Stimulated activated CD8-positive, alpha-beta memory T cell treated with anti-CD3 and anti-CD28 coated beads, Interleukin-4, amount 100 ng/mL, for 4 hours (primary cell): ENCODE measurements around the gene RUNX1.

ENCODE experiments used
- DNase-seq, 2 donors: peaks; one replicate each; pipeline ENCODE4 v3.0.0-alpha.2; 2020; ENCODE audit warnings: low read depth in 2 of 2, low spot score in 1 of 2

The RUNX1 gene

DNA sequence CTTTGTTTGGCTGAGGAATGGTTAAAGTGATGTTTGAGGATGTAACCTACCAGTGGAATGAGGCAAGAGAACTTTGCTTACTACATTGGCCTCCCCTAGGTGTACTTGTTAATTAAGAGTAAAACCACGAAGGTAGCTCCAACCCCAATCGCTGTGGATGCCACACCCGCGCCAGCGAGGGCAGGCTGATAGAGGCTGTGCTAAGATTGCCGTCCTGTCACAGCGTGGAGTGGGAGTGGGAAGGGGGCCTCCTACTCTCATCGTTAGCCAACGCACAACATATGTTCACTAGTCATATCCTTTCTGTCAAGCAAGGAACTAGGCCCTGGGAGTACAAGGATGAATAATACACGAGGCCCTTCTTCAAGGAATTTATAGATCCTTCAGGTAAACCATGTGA lies 99.6 kb downstream of the RUNX1 start:
- DNase-seq = no peak

DNA sequence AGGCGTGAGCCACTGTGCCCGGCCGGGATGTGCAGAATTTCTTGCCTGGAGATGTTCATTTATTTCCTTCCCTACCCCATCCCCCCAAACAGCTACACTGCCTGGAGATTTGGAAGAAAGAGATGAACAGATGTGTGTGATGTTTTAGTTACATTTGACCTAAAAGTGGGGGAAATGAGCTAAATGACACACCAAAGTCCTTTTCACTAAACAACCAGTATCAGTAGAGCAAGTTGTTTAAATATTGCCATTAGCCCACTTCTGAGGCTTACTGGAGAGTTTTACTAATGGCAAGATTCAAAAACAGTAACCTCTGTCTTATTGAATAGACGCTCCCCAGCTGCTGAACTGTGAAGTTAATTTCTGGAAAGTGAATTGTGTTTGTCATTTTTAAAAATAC lies 100.1 kb downstream of the RUNX1 start:
- no peak for DNase-seq

DNA sequence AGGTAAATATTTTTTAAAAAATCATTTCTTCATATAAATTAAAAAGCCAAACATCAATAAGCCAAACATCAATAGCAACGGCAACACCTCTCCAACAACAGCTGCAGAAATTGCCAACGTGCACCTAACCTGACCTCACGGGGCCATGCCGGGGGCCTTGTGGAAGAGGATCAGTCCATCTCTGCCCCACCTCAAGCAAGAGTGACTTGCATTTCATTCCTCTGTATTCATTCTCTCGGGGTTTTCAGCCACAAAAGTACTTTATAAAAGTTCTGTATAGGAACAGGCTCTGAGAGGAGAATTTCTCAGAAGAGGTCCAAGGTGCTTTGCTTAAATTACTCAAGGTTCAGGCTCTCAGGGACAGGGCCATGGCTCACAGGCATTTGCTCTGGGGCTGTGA lies 100.9 kb downstream of the RUNX1 start:
- no peak for DNase-seq

DNA sequence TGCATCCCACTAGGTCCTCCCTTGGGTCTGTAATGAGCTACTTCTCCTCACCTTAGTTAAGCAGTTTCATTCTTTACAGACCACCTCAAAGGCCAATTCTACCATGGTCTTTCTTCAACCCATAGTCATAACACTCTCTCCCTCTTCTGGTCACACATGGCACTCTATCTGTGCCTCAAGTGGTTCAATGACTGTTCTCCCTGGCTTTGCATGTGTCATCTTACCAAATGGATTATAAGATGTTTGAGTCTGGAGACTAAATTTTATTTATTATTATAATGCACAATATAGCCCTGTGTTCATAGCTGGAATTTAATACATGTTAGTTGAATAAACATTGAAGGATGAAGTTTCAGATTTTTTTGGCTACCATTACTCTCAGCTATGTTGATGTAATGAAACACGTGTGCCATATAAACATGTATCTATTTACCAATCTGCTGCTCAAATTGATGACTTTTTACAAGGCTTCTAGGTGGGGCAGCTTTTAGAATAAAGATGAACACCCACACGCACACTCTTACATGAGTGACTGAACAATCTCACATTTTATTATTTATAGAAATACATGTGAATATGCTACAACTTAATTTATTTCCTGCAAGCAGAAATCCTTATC lies 102.1 kb downstream of the RUNX1 start:
- DNase-seq = no peak

DNA sequence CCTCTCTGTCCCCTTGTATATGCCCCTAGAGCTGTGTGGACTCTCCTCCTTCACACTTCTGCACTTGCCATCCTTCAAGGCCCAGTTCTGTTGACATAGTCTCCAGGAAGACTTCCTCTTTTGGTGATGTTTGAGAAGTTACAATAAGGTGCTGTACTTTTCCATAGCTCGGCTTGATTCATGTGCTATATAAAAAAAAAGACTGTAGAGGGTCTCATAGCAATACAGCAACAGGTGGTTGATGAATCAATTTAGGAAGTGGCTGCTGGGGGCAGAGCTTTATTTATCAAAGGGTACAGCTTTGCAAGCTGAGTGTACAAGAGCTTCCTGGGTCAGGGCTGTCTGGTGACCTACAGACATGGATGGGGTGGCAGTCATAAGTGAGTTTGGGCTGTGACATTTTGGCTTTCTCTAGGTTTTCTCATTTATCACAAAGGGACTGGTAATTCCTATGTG lies 102.7 kb downstream of the RUNX1 start:
- no peak for DNase-seq

DNA sequence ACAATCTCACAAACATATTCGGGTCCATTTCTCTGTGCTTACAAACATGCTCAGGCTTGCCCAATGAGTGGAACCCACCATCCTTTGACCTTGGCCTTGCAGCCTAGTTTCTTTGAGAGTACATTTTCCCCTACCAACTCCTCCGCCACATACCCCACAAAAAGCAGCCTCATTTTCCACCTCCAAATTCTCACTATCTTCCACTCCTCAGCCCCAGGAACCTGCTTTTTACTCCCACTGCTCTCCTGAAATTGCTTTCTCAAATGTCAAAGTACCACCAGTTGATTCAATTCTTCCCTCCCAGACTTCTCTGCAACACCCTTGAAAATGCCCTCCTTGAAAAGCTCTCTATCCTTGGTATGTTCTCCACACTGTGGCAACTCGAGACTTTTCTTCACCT lies 103.8 kb downstream of the RUNX1 start:
- DNase-seq = no peak

DNA sequence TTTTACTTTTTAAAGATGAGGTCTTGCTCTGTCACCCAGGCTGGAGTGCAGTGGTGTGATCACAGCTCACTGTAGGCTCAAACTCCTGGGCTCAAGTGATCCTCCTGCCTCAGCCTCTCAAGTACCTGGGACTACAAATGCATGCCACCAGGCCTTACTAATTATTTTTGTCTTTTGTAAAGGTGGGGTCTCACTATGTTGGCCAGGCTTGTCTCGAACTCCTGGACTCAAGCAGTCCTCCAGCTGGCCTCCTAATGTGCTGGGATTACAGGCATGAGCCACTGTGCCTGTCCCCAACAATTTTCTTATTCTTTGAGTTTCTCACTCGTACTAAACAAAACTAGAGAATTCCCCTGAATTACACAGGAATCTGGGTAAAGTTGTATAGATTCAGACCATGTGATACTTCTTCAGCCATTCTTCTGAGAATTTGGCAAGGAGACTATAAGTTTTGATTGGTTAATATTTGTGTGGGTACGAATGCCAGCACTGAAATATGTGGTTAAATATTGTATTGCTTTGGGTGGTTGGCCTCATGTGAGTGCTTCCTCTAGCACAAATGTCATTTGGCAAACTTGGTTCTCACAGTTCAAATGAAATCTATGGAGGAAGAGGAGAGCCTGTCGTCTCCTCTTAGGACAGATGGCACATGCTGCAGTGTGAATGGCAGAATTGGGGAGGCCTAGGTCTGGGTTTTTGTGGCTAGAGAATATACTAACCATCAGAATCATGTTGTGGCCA lies 104.9 kb downstream of the RUNX1 start:
- DNase-seq = no peak

DNA sequence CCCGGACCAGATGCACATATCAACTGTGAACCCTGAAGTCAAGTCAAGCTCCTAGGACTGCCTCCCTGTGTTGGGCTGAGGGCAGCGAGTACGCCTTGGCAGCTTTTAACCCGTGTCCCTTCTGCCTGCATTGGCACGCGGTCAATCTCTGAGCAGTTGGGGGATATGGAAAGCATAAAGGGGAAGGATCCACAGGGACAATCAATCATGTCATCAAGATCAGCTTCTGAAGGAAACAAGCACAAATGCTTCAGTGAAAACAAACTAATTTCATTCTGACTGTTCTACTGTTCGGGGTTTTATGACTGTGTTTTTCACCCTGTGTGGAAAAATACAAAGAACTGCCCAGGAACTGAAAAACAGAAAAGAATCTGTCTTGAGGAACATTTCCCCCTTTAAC lies 106.2 kb downstream of the RUNX1 start:
- DNase-seq = no peak

DNA sequence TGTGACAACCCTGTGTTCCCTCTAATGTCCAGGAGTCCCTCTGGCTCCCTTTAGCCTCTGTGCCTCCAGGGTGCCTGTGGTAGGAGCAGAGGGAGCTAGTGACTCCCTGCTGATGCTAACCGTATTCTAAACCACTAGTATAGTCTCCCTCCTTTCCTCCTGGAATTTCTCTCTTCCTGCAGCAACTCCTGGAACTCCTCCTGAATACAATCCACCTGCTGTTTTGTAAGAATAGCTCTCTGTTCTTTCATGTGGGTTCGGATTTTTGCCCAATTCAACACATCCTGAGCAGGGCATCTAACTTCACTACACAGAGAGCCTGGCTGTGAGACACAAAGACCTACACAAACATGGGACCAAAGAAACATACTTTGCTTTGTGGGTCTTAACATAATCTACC lies 107.9 kb downstream of the RUNX1 start:
- DNase-seq = no peak

DNA sequence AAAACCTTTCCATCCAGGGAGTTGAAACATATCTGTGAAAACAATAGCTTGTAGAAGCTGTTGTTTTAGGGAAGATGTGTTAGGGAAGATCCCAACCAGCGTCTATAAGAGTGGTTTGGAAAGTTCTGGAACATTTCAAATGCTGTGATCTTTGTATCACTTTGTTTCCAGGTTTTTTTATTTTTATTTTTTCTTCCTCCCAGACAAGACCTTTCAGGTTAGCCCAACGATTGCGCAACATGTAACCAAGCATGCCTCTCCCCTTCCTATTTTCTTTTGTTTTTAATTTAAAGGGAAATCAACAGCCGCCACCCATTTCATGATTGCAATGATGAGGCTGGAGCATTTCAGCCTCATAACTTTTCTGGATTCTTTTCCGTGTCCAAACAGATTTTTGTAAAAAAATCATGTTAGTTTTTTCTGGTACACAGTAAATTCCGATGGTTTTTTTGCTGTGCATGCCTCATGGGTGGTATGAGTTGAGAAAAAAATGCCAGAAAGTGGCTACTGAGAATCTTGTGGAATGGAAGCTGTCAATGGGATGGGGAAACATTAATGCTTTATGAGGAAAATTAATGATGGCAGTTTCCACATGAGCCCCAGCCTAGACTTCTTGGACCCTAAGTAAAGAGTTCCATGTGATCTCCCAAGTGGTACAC lies 109.3 kb downstream of the RUNX1 start:
- DNase-seq = no peak

DNA sequence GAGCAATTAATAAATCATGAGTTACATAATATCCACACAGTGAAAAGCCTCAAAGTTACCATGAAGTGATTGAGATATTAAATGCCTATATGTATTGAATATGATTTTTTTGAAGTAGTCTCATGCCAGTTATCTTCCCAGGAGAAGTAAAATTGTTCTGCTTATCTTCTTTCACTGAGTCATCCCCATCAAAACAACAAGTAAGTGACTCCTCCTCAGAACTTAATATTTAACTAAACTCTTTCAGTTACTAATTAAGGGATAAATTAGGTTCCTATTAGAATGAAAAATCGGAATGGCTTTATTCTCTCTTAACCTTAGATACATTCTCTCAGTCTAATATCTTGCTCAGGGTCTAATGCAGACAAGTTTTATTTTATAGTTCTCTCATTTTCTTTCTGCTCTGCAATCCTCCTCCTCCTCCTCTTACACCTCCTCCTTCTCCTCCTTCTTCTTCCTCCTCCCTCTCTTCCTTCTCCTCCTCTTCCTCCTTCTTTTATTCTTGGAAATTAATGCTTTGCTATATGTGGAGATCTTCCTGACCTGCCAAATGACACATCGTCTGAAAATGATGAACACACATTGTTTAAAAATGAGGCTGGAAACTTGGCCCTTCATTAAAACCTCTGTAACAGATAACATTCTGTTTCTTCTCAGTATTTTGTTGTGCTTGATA lies 110.9 kb downstream of the RUNX1 start:
- no peak for DNase-seq

DNA sequence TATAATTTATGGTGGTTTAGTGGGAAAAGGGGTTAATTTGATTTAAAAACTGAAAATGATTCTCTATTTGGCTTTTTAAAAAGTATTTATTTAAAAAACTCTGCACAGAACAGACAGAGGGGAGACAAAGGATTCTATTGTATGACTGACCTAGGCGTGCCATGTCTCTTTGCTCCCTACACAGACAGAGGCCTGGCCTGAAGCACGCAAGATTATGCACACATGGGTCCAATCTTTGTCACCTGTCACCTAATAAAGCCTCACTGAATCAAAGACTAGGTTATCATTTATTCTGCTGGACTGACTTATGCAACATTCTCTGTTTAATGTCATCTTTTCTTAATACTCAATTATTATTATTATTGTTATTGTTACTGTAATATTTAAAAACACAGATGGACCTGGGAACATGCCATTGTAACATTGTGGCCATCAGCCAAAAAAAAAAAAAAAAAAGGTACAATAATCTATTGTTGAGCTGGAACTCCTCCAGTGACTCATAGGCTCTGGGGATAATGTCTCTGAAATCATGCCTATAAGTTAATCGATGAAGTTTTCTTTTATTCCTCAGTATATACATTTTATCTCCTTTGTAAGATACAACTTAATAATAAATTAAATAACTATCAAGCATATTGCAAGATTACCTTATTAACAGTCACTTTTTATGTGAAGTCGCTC lies 112.1 kb downstream of the RUNX1 start:
- no peak for DNase-seq

DNA sequence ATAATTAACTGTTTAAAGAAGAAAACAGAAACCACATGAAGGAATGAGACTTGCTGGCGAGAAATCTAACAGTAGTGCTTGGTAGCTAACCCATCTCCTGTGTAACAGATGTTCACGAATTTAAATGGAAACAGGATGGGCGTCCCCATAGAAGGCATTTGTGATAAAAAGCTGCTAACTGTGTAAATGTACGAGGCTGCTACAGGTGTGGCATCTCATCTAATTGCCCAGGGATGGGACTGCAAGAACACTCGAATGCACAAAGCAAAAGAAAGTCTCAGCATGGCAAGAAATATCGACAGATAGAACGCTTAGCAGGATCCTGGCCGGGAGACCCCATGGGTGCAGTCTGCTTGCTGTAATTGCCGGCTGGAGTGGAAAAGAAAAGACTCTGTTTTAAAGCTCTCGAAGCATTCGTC lies 112.7 kb downstream of the RUNX1 start:
- no peak for DNase-seq

DNA sequence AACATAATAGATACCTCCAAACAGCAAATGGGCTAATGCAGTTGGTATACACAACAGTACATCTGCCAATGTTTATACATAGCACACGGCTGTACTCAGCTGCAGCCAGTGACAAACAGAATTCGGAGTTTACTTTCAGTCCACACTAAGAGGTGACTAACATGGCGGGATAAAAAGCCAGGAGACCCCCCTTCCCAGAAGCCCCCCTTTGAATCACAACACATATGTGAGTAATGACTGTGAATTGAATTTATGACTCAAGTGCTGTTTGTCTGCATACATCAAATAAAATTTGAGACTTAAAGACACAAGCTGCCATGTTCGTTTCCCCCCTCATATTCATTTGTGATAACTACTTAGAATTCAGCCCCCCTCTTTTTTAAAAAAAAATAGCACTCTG lies 113.2 kb downstream of the RUNX1 start:
- DNase-seq = no peak

DNA sequence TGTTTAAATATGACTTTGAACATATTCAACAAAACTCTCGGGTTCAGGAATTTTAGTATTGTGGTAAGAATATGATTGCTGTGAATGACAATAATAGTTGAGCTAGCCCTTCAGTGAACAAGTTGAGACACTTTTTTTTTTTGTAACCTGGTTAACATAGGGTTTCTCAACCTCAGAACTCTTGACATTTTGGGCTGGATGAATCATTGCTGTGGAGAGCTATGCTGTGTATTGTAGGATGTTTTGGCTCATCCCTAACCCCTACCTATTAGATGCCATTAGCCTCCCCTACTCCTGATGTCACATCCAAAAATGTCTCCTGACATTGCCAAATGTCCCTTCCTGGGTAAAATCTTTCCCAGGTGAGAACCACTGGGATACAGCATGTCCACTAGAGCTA lies 113.7 kb downstream of the RUNX1 start:
- no peak for DNase-seq

DNA sequence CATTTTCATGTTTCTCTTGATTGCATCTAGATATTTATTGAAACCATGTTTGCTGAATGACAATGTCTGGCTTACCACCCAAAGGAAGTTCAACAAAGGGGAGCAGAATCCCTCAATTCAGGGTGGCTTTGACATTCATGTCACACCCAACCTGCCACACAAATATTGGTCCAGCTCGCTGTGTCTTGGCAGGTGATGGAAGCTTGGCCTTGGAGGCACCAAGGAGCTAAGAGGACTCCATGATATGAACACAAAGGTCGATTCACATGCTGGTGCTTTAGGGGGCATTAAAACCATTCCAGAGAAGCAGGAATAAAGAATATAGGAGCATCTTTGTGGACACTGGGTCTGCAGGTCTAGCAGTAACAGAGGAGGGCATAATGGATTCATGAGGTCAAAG lies 114.8 kb downstream of the RUNX1 start:
- DNase-seq = no peak

DNA sequence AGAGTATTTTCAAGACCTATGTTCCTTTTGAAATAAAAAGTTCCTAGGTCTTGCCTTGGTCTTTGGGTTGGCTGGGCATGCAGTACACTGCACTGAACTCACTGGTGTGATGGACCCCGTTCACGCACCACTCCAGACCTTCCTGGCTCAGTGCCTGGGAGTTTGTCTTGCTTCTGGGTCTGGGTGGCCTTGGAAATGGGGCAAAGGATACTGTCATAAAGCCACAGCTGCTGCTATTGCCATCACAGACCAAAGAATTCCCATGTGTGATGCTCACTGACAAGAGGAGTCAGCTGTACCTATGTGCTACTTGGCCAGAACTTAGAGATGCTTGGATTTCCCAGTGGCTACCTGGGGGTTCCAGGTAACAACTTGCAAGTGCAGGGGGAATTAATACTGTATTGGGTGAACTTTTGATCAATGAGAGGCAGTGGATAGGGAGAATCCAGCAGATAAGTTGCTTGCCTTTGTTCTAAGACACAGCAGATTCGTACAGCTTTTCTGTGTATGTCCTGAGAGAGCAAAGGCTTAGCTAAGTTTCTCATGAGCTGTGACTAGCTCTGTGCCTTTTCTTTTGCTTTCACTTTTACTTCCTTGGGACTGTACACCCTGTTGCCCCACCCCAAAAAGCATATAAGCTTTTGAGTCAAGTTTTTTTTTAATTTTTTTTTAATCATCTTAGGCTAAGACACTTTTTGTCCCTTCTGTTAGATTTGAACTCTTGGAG lies 115.3 kb downstream of the RUNX1 start:
- no peak for DNase-seq

DNA sequence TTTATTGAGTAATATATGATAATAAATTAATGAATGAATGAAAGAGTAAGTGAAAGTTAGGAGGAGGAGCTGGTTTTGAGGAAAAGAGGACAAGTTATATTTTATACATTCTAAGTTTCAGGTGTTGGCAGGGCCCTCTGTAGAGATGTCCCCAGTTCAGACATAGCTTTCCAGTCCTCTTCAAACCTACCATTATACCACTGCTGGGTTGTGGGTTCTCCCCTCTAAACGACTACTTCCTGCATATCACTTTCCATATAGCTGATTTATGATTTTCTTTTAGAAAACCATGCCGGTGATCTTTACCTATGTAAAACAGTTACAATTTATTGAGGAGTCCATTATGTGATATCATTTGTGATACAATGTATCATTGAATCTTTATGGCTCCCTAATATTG lies 116.9 kb downstream of the RUNX1 start:
- no peak for DNase-seq

DNA sequence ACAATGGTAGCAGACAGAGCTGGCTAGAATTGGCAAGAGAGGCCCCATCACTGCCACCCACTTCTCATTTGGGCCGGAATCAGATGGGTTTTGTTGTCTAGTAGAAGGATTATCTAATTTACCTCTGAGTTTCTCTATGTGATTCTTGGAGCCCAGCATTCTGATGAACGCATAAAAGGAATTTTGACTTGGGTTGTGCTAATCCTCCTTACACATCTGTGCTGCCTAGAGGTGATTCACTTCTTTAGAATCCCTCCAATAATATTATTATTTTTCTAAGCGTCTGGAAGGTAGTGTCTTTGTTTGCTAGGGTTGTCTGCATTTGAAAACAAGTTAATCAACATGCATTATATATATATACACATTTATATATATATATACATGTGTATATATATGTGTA lies 118.1 kb downstream of the RUNX1 start:
- no peak for DNase-seq

DNA sequence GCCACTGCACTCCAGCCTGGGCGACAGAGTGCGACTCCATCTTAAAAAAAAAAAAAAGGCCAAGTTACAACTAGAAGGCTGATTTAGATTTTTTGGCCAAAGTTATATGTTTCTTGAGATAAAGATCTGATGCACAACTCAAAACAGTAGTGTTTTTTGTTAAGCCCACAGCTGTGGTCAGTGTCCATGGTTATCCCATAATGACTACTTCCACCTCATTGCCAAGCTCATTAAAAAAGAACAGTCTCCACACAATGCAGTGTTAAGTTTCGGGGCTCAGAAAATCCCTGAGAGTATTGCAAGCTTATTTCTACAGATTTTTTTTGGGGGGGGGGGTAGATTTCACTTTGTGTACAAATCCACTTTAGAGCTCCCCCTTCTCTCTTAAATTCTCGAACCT lies 120.5 kb downstream of the RUNX1 start:
- no peak for DNase-seq

DNA sequence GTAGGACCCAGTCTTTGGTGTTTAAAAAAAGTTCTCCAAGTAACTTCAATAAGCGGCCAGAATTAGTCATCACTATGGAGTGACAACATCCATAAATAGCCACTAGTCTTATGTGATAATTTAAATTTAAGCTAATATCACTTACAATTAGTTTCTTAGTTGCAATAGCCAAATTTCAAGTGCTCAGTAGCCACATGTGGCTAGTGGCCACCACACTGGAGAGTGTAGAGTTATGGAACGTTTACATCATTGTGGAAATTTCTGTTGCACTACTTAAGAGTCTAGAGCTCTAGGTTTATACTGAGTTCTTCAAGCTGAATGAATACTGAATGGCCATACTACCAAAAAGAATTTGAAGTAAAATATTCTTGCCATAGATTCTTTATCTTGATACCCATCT lies 121.1 kb downstream of the RUNX1 start:
- DNase-seq = no peak
